ENCODE data around the gene RSPH3. TPM values are rescaled to one million over a fixed set of nuclear protein-coding genes. Genes with fewer than 3 reads are reported as not detected.

Gene RSPH3
- total RNA-seq, 4 donors from 2014 or later, result 4.7 to 11.2 (median 9.8) TPM

GRCh38 chr6:158962371-158962770 is 37.6 kb downstream of the RSPH3 start:
- no peak for TF ChIP-seq CTCF (IDR thresholded peaks at IDR 0.05; ENCODE audit: low read depth)

- no peak for TF ChIP-seq CTCF (IDR thresholded peaks at IDR 0.05; ENCODE audit: low read depth)
These were observed 40.0 kb downstream of the RSPH3 start for GRCh38 chr6:158960026-158960425.

- no peak for TF ChIP-seq CTCF (IDR thresholded peaks at IDR 0.05; ENCODE audit: low read depth)
These were observed 40.5 kb downstream of the RSPH3 start for GRCh38 chr6:158959552-158959951.

- no peak for TF ChIP-seq CTCF (IDR thresholded peaks at IDR 0.05; ENCODE audit: low read depth)
These were observed 41.3 kb downstream of the RSPH3 start for GRCh38 chr6:158958504-158959386.

- no peak for TF ChIP-seq CTCF (IDR thresholded peaks at IDR 0.05; ENCODE audit: low read depth)
These were observed 44.7 kb downstream of the RSPH3 start for GRCh38 chr6:158955255-158955654.

- no peak for TF ChIP-seq CTCF (IDR thresholded peaks at IDR 0.05; ENCODE audit: low read depth)
These were observed 45.2 kb downstream of the RSPH3 start for GRCh38 chr6:158954753-158955152.

GRCh38 chr6:158947284-158947683 is 52.7 kb downstream of the RSPH3 start:
- TF ChIP-seq CTCF (IDR thresholded peaks at IDR 0.05; ENCODE audit: low read depth), result no peak

All from subcutaneous adipose tissue (tissue), 4 donors.